Upper lobe of right lung (tissue), 1 donor: ENCODE measurements around the gene SLC2A13. TPM values are rescaled to one million over a fixed set of nuclear protein-coding genes. Genes with fewer than 3 reads are reported as not detected.

ENCODE experiments used
- ATAC-seq: fragments of 200-7000 bp; cut with Tn5 transposase; one replicate; pipeline ENCODE4 v1.9.1; 2020; ENCODE audit warnings: mild to moderate bottlenecking, moderate library complexity
- DNase-seq: peaks from one replicate; pipeline ENCODE4 v3.0.0-alpha.2; 2020
- H3K27ac ChIP-seq: fragments of 200-600 bp; one replicate; pipeline ENCODE4 v1.8.0; 2022
- H3K27me3 ChIP-seq: fragments of 200-600 bp; one replicate; pipeline ENCODE4 v1.8.0; 2022; ENCODE audit warnings: mild to moderate bottlenecking
- H3K36me3 ChIP-seq: fragments of 200-600 bp; one replicate; pipeline ENCODE4 v1.8.0; 2022
- H3K4me1 ChIP-seq: fragments of 200-600 bp; one replicate; pipeline ENCODE4 v1.8.0; 2022
- H3K4me3 ChIP-seq: fragments of 200-600 bp; one replicate; pipeline ENCODE4 v1.8.0; 2022; ENCODE audit warnings: mild to moderate bottlenecking
- H3K9me3 ChIP-seq: fragments of 200-600 bp; one replicate; pipeline ENCODE4 v1.8.0; 2022
- CTCF ChIP-seq: fragments of 200-600 bp; IDR thresholded peaks from one replicate; pipeline ENCODE4 v1.8.0; 2022; ENCODE audit warnings: antibody characterized with exemption
- intact Hi-C: fragments of 100-400 bp; cut with DNase I; formaldehyde crosslinking; loops from one replicate; pipeline ENCODE4 v1.11.0; 2022
- total RNA-seq: library from RNA; stranded (reverse); fragmentation: NEBNext Ultra II Directional; extraction: Animal tissue kit (Norgen Biotek cat#: 25700); gene quantifications from one replicate; pipeline ENCODE4 v1.2.1, GENCODE V29; 2021
- donor health status: DM: no; HTN: yes; CAD: no; lungs with severe emphysema.

The SLC2A13 gene
- total RNA-seq, 1 donor from 2014 or later, result 11.3 TPM

GRCh38 chr12:39807043-39807442, 298.8 kb downstream of the SLC2A13 start:
- ATAC-seq (peak; percentile 35), DNase-seq (no peak)
- Histone ChIP-seq H3K4me1 (no peaks in the 10 kb centered on the region), H3K27ac (no peak overlapping the region), H3K36me3 (no peaks in the 10 kb centered on the region), H3K27me3 (no peaks in the 10 kb centered on the region), H3K4me3 (no peak overlapping the region), H3K9me3 (no peaks in the 10 kb centered on the region)
- TF ChIP-seq CTCF, result peak; percentile 10
- intact Hi-C loops, result no loop called here

GRCh38 chr12:39805651-39806050, 300.2 kb downstream of the SLC2A13 start:
- H3K27ac ChIP-seq, result no peak overlapping the region
- no peak overlapping the region for H3K4me3 ChIP-seq
- H3K27me3 ChIP-seq, result no peaks in the 10 kb centered on the region
- TF ChIP-seq CTCF, result no peak
- no peaks in the 10 kb centered on the region for H3K4me1 ChIP-seq
- no peaks in the 10 kb centered on the region for H3K9me3 ChIP-seq
- DNase-seq (no peak), ATAC-seq (no peak)
- no peaks in the 10 kb centered on the region for H3K36me3 ChIP-seq
- intact Hi-C loops, result no loop called here

- no peaks in the 10 kb centered on the region for H3K36me3 ChIP-seq
- DNase-seq (no peak), ATAC-seq (no peak)
- no peak overlapping the region for H3K4me3 ChIP-seq
- H3K9me3 ChIP-seq, result no peaks in the 10 kb centered on the region
- intact Hi-C loops, result no loop called here
- no peaks in the 10 kb centered on the region for H3K27me3 ChIP-seq
- no peaks in the 10 kb centered on the region for H3K4me1 ChIP-seq
- no peak overlapping the region for H3K27ac ChIP-seq
- TF ChIP-seq CTCF, result no peak
Measured at GRCh38 chr12:39804898-39805297, 301.0 kb downstream of the SLC2A13 start.

- Histone ChIP-seq H3K4me3 (no peak overlapping the region), H3K9me3 (no peaks in the 10 kb centered on the region), H3K36me3 (no peaks in the 10 kb centered on the region), H3K4me1 (no peaks in the 10 kb centered on the region), H3K27me3 (no peaks in the 10 kb centered on the region), H3K27ac (no peak overlapping the region)
- intact Hi-C loops, result no loop called here
- TF ChIP-seq CTCF, result no peak
- ATAC-seq, result no peak
- no peak for DNase-seq
Measured at GRCh38 chr12:39804479-39804878, 301.4 kb downstream of the SLC2A13 start.

- DNase-seq, result no peak
- intact Hi-C loops, result no loop called here
- H3K4me1 ChIP-seq, result no peaks in the 10 kb centered on the region
- TF ChIP-seq CTCF, result no peak
- no peak overlapping the region for H3K4me3 ChIP-seq
- ATAC-seq, result no peak
- H3K27me3 ChIP-seq, result no peaks in the 10 kb centered on the region
- H3K27ac ChIP-seq, result no peak overlapping the region
- no peaks in the 10 kb centered on the region for H3K36me3 ChIP-seq
- H3K9me3 ChIP-seq, result no peaks in the 10 kb centered on the region
Measured at GRCh38 chr12:39803151-39803550, 302.7 kb downstream of the SLC2A13 start.

GRCh38 chr12:39798977-39799376, 306.9 kb downstream of the SLC2A13 start:
- H3K27me3 ChIP-seq, result no peaks in the 10 kb centered on the region
- H3K36me3 ChIP-seq, result no peaks in the 10 kb centered on the region
- no peak for TF ChIP-seq CTCF
- H3K4me1 ChIP-seq, result no peaks in the 10 kb centered on the region
- no peaks in the 10 kb centered on the region for H3K9me3 ChIP-seq
- intact Hi-C loops, result no loop called here
- H3K27ac ChIP-seq, result no peak overlapping the region
- no peak overlapping the region for H3K4me3 ChIP-seq
- peak; percentile 80 for ATAC-seq
- DNase-seq, result no peak
